Stimulated activated CD4-positive, alpha-beta T cell treated with anti-CD3 and anti-CD28 coated beads, TNF-alpha, amount 100 ng/mL, for 4 hours (primary cell): ENCODE data around the gene KIRREL1.

Experiments
- DNase-seq, 3 experiments: peaks; one replicate each; pipeline ENCODE4 v3.0.0-alpha.2; 2020; ENCODE audit warnings: low read depth in 3 of 3

The KIRREL1 gene

GRCh38 chr1:157993147-157993917, at the start of gene KIRREL1:
KIRREL1 (plus strand) TSS chr1:157993645; CDS start chr1:157993677, 32 bp downstream.
- DNase-seq: no peak

- no peak for DNase-seq
Measured at GRCh38 chr1:157944663-157945280, 48.7 kb upstream of the KIRREL1 start.

GRCh38 chr1:157948312-157949073, 45.0 kb upstream of the KIRREL1 start:
- no peak for DNase-seq

- DNase-seq: no peak
Measured at GRCh38 chr1:157949074-157949354, 44.4 kb upstream of the KIRREL1 start.

- no peak for DNase-seq
Measured at GRCh38 chr1:157951230-157951629, 42.2 kb upstream of the KIRREL1 start.

- no peak for DNase-seq
Measured at GRCh38 chr1:157952601-157953000, 40.8 kb upstream of the KIRREL1 start.

- DNase-seq: no peak
Measured at GRCh38 chr1:157955221-157955620, 38.2 kb upstream of the KIRREL1 start.

- no peak for DNase-seq
Measured at GRCh38 chr1:157955857-157956256, 37.6 kb upstream of the KIRREL1 start.

- DNase-seq: no peak
Measured at GRCh38 chr1:157956732-157957131, 36.7 kb upstream of the KIRREL1 start.

GRCh38 chr1:157958263-157958662, 35.2 kb upstream of the KIRREL1 start:
- DNase-seq: no peak

- no peak for DNase-seq
Measured at GRCh38 chr1:157959750-157960149, 33.7 kb upstream of the KIRREL1 start.

- DNase-seq: no peak
Measured at GRCh38 chr1:157960773-157961172, 32.7 kb upstream of the KIRREL1 start.

GRCh38 chr1:157961805-157962762, 31.4 kb upstream of the KIRREL1 start:
- no peak for DNase-seq

- peak; percentile 9 to 37 (median 13) for DNase-seq
Measured at GRCh38 chr1:157963713-157964112, 29.7 kb upstream of the KIRREL1 start.

- no peak for DNase-seq
Measured at GRCh38 chr1:157965584-157965983, 27.9 kb upstream of the KIRREL1 start.

GRCh38 chr1:157966031-157966537, 27.4 kb upstream of the KIRREL1 start:
- DNase-seq: no peak

GRCh38 chr1:157967205-157967604, 26.2 kb upstream of the KIRREL1 start:
- DNase-seq: no peak

- no peak for DNase-seq
Measured at GRCh38 chr1:157968508-157968907, 24.9 kb upstream of the KIRREL1 start.

GRCh38 chr1:157968946-157969345, 24.5 kb upstream of the KIRREL1 start:
- no peak for DNase-seq

- no peak for DNase-seq
Measured at GRCh38 chr1:157969697-157970485, 23.6 kb upstream of the KIRREL1 start.

- no peak for DNase-seq
Measured at GRCh38 chr1:157971769-157972168, 21.7 kb upstream of the KIRREL1 start.
